Mucosa of descending colon (tissue), 3 donors: ENCODE results near the gene PRKG1. TPM values are rescaled to one million over a fixed set of nuclear protein-coding genes. Genes with fewer than 3 reads are reported as not detected.
A peak's percentile ranks its signal among the peaks of the same experiment; 100 is the strongest.

ENCODE experiments used
- ATAC-seq: fragments of 200-7000 bp; cut with Tn5 transposase; one replicate; pipeline ENCODE4 v1.9.1; 2020; ENCODE audit warnings: mild to moderate bottlenecking, moderate library complexity
- DNase-seq, 3 donors: peaks; one replicate each; pipeline ENCODE4 v3.0.0-alpha.2; 2020
- H3K36me3 ChIP-seq: fragments of 200-600 bp; one replicate; pipeline ENCODE4 v1.8.0; 2021; ENCODE audit warnings: low read depth, mild to moderate bottlenecking
- H3K4me1 ChIP-seq: fragments of 200-600 bp; one replicate; pipeline ENCODE4 v1.8.0; 2021; ENCODE audit warnings: low read depth, mild to moderate bottlenecking
- H3K4me3 ChIP-seq: fragments of 200-600 bp; one replicate; pipeline ENCODE4 v1.8.0; 2021; ENCODE audit warnings: mild to moderate bottlenecking
- H3K9me3 ChIP-seq: fragments of 200-600 bp; one replicate; pipeline ENCODE4 v1.8.0; 2021; ENCODE audit warnings: mild to moderate bottlenecking
- intact Hi-C, 2 donors: fragments of 100-400 bp; cut with DNase I in 1 of 2; cut with micrococcal nuclease in 1 of 2; formaldehyde crosslinking; loops; one replicate each; pipeline versions ENCODE4 v1.11.0 to v1.11.1; 2022; cut with DNase I, micrococcal nuclease
- total RNA-seq, 3 donors: library from RNA; stranded (reverse); fragmentation: NEBNext Ultra II Directional in 2 of 3; extraction: Animal tissue kit (Norgen Biotek cat#: 25700) in 2 of 3; gene quantifications; one replicate each; pipeline versions ENCODE4 v1.2.1 to v1.2.4, GENCODE V29; 2021 to 2023
- TF ChIP-seq, protein P1 (sequence below): fragments of 200-600 bp; IDR thresholded peaks from one replicate; pipeline ENCODE4 v1.8.0; 2022; ENCODE audit warnings: antibody characterized with exemption, mild to moderate bottlenecking
- donor health status: DM: no; HTN: no; CAD: no; lungs with moderate emphysema.
- donor health status: DM: no; HTN: no; CAD: no.
- donor health status: DM: no; HTN: yes; CAD: no.

PRKG1 gene
- total RNA-seq, 3 donors from 2014 or later = 17.1 to 55.6 (median 21.1) TPM

DNA sequence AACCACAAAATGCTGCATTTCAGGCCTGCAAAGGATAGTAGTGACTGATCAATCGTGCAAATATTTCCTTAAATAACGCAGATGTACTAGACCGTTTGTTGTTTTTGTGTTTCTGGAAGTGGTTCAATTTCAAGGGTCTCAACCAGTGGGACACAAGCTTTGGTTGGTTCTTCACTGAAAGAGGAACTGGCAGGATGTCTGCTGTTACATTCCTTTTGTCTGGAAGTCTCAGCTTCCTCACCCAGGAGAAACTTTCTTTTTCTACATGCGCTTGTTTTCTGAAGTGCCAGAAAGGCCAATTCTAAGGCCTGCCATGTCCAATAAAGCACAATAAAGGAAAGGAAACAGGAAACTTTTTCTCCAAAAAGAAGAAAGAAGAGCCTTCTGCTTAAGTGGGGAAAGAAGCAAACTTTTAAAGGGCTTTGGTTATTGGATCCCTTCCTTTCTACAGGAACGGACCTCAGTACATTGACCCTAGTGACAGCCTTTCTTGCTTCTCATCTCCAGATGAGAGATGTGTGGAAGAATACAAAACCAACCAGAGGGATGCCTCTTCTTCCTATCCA lies 1243.9 kb downstream of the PRKG1 start:
- TF ChIP-seq, protein P1, sequence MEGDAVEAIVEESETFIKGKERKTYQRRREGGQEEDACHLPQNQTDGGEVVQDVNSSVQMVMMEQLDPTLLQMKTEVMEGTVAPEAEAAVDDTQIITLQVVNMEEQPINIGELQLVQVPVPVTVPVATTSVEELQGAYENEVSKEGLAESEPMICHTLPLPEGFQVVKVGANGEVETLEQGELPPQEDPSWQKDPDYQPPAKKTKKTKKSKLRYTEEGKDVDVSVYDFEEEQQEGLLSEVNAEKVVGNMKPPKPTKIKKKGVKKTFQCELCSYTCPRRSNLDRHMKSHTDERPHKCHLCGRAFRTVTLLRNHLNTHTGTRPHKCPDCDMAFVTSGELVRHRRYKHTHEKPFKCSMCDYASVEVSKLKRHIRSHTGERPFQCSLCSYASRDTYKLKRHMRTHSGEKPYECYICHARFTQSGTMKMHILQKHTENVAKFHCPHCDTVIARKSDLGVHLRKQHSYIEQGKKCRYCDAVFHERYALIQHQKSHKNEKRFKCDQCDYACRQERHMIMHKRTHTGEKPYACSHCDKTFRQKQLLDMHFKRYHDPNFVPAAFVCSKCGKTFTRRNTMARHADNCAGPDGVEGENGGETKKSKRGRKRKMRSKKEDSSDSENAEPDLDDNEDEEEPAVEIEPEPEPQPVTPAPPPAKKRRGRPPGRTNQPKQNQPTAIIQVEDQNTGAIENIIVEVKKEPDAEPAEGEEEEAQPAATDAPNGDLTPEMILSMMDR = no peak
- H3K36me3 ChIP-seq = no peaks in the 10 kb centered on the region
- H3K4me3 ChIP-seq = no peak overlapping the region
- intact Hi-C loops = loop anchor here in 1 of 2 donors (10.0 kb wide), 1 partner anchor 167 kb away; no protein-coding TSS in a partner anchor
- H3K9me3 ChIP-seq = no peaks in the 10 kb centered on the region
- H3K4me1 ChIP-seq = peaks cover 3% of the 10 kb centered on the region
- no peak for DNase-seq
- no peak for ATAC-seq

DNA sequence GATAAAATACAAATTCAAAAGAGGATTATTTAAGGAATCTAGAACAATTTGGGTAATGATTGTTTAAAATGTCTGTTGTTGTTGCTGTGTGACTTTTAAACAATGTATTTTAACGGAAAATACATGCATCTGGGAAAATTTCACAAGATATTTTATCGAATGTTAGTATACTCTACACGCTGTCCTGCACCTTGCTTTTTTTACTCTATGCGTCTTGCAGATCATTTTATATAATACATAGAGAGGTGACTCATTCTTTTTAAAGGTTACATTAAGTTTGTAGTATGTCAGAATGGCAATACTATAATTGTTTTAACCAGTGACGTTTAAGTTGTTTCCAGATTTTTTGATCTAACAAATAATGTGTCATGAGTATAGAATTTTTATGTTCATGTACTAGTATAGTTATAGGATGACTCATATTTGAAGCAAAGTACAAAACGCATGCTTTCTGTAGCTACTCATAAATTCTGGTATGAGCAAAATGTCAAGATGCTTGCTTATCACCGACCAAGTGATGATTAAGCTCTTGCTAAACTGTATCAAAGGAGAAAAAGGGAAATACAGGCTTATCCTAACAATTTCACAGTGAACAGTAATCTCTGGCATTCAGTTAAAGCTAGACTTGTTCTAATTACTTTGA lies 1244.7 kb downstream of the PRKG1 start:
- TF ChIP-seq, protein P1 = no peak
- Histone ChIP-seq H3K4me3 (no peak overlapping the region), H3K4me1 (no peaks in the 10 kb centered on the region), H3K36me3 (no peaks in the 10 kb centered on the region), H3K9me3 (no peaks in the 10 kb centered on the region)
- ATAC-seq (peak; percentile 69), DNase-seq (no peak)
- intact Hi-C loops = loop anchor here in 1 of 2 donors (10.0 kb wide), 1 partner anchor 166 kb away; no protein-coding TSS in a partner anchor

DNA sequence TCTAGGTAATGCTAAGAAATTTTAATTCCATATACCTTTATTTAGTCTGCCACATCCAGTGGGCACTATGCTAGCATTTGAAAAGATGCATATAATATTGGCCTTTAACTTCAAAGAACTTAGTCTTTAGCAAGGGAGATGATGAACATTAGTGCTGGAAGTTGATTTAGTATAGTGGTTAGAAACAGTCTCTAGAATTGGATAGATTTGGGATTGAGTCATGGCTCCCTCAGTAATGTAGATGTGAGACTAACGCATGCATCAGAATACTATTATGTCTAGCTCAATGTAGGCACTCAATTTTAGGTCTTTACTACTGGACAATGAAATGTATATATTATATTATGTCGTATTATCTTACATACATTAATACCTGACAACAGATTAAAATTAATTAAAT lies 1245.6 kb downstream of the PRKG1 start:
- H3K4me1 ChIP-seq = no peaks in the 10 kb centered on the region
- no peaks in the 10 kb centered on the region for H3K36me3 ChIP-seq
- DNase-seq (no peak), ATAC-seq (no peak)
- H3K4me3 ChIP-seq = no peak overlapping the region
- no peaks in the 10 kb centered on the region for H3K9me3 ChIP-seq
- intact Hi-C loops = loop anchor here in 1 of 2 donors (10.0 kb wide), 1 partner anchor 165 kb away; no protein-coding TSS in a partner anchor
- TF ChIP-seq, protein P1 = no peak

DNA sequence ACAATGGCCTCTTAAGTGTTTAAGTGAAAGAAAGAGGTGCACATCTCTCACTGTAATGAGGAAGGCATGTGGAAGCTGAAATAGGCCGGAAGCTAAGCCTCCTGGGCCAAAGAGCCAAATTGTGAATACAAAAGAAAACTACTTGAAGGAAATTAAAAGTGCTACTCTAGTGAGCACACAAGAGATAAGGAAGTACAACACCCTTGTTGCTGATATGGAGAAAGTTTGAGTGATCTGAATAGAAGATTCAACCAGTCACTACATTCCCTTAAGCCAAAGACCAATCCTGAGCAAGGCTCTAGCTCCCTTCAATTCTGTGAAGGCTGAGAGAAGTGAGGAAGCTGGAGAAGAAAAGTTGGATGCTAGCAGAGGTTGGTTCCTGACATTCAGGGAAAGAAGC lies 1248.0 kb downstream of the PRKG1 start:
- TF ChIP-seq, protein P1 = no peak
- intact Hi-C loops = no loop called here
- DNase-seq = no peak
- H3K4me3 ChIP-seq = no peak overlapping the region
- no peak for ATAC-seq
- no peaks in the 10 kb centered on the region for H3K4me1 ChIP-seq
- H3K9me3 ChIP-seq = no peaks in the 10 kb centered on the region
- H3K36me3 ChIP-seq = no peaks in the 10 kb centered on the region

DNA sequence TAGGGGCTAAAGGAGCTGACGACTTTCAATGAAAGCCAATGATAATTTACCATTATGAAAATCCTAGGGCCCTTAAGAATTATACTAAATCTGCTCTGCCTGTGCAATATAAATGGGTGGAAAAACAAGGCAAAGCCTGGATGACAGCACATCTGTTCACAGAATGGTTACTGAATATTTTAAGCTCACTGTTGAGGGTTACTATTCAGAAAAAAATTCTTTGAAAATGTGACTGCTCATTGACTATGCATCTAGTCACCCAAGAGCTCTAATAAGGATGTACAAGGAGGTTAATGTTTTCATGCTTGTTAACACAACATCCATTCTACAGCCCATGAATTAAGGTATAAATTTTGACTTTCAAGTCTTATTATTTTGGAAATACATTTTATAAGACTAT lies 1248.6 kb downstream of the PRKG1 start:
- Histone ChIP-seq H3K9me3 (no peaks in the 10 kb centered on the region), H3K4me1 (no peaks in the 10 kb centered on the region), H3K4me3 (no peak overlapping the region), H3K36me3 (no peaks in the 10 kb centered on the region)
- no peak for ATAC-seq
- intact Hi-C loops = no loop called here
- no peak for DNase-seq
- TF ChIP-seq, protein P1 = no peak
